ENCODE measurements around the gene GOLGA6L9.
"Not testable (repeated sequence)": the region's sequence is repeated elsewhere in the genome, so short reads cannot be mapped to it uniquely, and the experiment has no call there.

GOLGA6L9 gene

GRCh38 chr15:82469381-82469780 lies 39.8 kb downstream of the GOLGA6L9 start:
- not testable (repeated sequence) for DNase-seq

DNA sequence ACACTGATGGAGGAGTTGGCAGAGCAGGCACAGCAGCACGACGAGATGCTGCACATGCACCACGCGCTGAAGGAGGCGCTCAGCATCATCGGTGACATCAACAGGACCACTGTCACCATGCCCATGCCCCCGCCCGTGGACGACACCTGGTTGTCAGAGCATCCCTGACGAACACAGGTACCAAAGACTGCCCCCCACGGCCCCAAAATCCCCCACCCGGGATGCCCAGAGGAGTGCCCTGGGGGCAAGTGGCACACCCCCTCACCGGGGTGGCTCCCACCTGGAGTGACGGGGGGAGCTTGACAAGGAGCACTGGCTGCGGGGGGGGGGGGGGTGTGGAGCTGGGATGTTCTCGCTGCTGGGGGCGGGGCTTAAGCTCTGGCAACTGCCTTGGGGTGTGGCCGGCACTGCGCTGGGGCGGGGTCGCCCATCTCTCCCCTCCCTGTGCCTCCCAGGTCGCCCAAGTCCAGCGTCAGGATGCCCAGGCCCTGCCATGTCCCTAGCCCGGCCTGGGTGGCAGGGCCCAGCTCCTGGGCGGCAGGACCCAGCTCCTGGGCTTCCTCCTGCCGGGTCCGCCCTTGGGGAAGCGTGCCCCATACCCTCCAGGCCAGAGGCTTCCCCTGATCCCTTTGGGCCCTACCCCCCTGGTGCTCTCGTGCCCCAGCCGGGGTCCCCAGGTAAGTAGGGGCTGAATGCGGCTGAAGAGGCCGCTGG lies 42.8 kb downstream of the GOLGA6L9 start:
- not testable (repeated sequence) for DNase-seq

GRCh38 chr15:82474596-82475325 lies 45.1 kb downstream of the GOLGA6L9 start:
- not testable (repeated sequence) for DNase-seq

DNA sequence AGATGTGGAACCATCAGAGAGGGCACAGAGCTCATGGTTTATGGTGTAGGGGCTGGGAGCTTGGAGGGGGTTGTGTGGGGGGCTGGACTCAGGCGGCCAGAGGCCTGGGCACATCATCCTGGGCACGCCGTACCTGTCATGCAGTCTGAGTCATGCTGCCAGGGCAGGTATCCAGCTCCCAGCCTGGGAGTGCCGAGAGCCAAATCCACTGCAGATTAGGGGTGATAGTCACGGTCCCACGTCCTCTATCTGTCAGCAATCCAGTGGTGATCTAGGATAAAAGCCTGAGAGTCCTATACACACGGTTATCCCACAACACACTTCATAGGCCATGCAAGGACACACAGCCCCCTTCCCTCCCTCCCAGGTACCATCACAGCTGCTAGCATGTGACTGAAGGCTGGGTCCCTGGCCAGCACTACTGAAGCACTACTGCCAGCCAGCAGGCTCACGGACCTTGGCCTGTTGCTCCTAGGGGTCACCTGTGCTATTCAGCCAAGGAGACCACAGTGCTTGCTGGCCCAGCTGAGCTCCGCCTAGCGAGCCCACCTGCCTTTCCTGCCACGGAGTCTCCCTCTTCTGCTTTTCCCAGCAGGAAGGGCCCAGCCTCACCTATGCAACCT lies 45.8 kb downstream of the GOLGA6L9 start:
- not testable (repeated sequence) for DNase-seq

DNA sequence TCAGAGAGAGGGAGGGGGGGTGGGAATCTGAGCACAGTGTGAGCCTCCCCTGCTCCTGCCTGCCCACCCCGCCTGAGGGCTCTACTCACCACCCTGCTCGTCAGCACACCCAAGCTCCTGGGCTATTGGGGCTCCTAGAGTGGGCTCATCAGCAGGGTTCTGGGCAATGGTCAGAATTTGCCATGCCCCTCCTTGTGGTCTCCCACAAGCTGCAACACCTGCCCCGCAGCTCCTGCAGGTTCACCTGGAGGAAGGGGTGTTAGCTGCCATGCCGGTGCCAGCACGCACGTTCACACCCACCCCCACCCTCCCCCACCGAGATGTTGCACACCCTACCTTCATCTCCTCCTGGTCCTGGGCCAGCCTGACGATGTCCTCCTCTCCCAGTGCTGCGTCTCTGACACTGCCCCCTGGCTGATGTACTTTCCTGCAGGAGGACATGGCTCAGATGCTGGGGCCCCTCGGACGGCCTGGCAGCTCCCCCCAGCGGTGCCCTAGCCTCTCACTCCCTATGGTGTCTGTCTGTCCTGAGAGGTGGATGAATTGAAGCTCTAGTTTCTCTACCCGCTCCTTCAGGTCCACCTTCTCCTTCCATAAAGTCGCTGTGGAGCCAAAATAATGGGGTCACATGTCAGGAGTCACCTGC lies 47.2 kb downstream of the GOLGA6L9 start:
- DNase-seq: not testable (repeated sequence)

- DNase-seq: not testable (repeated sequence)
Measured at GRCh38 chr15:82477343-82478057, 47.9 kb downstream of the GOLGA6L9 start.
